ENCODE measurements around the gene YTHDC2.

The YTHDC2 gene

GRCh38 chr5:113513384-113514288 lies at the start of gene YTHDC2:
Gene YTHDC2, plus strand, starts transcription at chr5:113513694. Its CDS starts 202 bp downstream, at chr5:113513896.
- DNase-seq: peak; percentile 87

GRCh38 chr5:113474100-113474728 lies 39.3 kb upstream of the YTHDC2 start:
- peak; percentile 61 for DNase-seq

GRCh38 chr5:113478691-113479090 lies 34.8 kb upstream of the YTHDC2 start:
- no peak for DNase-seq

GRCh38 chr5:113480243-113480642 lies 33.3 kb upstream of the YTHDC2 start:
- DNase-seq: no peak

- DNase-seq: no peak
These were observed 26.1 kb upstream of the YTHDC2 start for GRCh38 chr5:113487416-113487780.

GRCh38 chr5:113487781-113488644 lies 25.5 kb upstream of the YTHDC2 start, which contains the start of gene MCC:
Gene MCC, minus strand, starts transcription at chr5:113488453.
- peak; percentile 94 for DNase-seq

GRCh38 chr5:113488645-113489184 lies 24.8 kb upstream of the YTHDC2 start:
- no peak for DNase-seq

GRCh38 chr5:113489299-113489698 lies 24.2 kb upstream of the YTHDC2 start:
- peak; percentile 97 for DNase-seq

- DNase-seq: no peak
These were observed 23.2 kb upstream of the YTHDC2 start for GRCh38 chr5:113490317-113490716.

- DNase-seq: no peak
These were observed 22.5 kb upstream of the YTHDC2 start for GRCh38 chr5:113491022-113491421.

- DNase-seq: no peak
These were observed 20.0 kb upstream of the YTHDC2 start for GRCh38 chr5:113493446-113493845.

- no peak for DNase-seq
These were observed 18.1 kb upstream of the YTHDC2 start for GRCh38 chr5:113495422-113495841.

- DNase-seq: no peak
These were observed 11.4 kb upstream of the YTHDC2 start for GRCh38 chr5:113502073-113502472.

GRCh38 chr5:113503146-113503545 lies 10.3 kb upstream of the YTHDC2 start:
- no peak for DNase-seq

- DNase-seq: peak; percentile 35
These were observed 8.3 kb upstream of the YTHDC2 start for GRCh38 chr5:113505181-113505580.

- no peak for DNase-seq
These were observed 5.9 kb upstream of the YTHDC2 start for GRCh38 chr5:113507601-113508000.

- DNase-seq: no peak
These were observed 4.7 kb upstream of the YTHDC2 start for GRCh38 chr5:113508756-113509155.

GRCh38 chr5:113510836-113511451 lies 2.5 kb upstream of the YTHDC2 start:
- DNase-seq: peak; percentile 38

- no peak for DNase-seq
These were observed 1.2 kb upstream of the YTHDC2 start for GRCh38 chr5:113512341-113512740.

- DNase-seq: no peak
These were observed 768 bp downstream of the YTHDC2 start for GRCh38 chr5:113514289-113514635.

- no peak for DNase-seq
These were observed 5.4 kb downstream of the YTHDC2 start for GRCh38 chr5:113518884-113519283.

- no peak for DNase-seq
These were observed 5.9 kb downstream of the YTHDC2 start for GRCh38 chr5:113519412-113519811.

GRCh38 chr5:113520429-113520828 lies 6.9 kb downstream of the YTHDC2 start:
- DNase-seq: peak; percentile 43

All from NCI-H226 (cell line).